COLO829 (cell line): ENCODE data around the gene TRPC4.
"Not testable (repeated sequence)": the region's sequence is repeated elsewhere in the genome, so short reads cannot be mapped to it uniquely, and the experiment has no call there.

Source experiments
- DNase-seq: peaks from one replicate; pipeline ENCODE4 v3.0.0; 2012; ENCODE audit warnings: low spot score

Gene TRPC4

DNA sequence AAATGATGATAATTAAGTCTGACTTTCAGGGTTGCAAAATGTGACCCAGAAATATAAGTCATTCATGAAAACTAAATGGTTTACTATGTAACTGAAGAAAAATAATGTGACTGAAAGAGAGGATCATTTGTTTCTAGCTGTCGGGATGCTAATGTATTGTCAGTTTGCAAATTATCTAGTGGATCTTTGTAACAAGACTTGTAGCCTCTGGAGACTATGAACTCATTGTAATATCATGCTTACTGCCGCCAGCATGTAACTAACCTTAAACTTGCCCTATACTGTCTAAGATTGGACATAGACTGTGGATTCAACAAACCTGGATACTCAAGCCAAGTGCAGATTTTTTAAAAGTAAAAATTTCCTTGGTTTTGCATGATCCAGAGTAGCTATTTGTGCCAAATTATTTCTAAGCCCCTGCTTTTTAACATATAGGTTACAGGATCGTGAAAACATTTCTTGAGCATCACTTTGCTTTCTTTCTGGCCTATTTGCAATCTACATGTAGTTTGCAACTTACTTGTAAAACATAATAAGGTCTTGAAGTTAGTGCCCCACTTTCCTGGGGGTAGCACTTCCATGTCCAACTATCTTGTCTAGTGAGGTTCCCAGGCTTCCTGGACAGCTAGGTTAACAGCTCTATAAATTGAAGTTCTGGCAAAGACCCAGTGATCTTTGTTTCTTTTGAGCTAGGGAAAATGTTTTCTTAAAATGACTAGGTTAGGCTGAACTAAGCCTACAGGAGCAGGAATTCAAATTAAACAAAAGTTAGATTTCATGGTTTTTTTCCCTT lies 267.7 kb downstream of the TRPC4 start:
- peak; percentile 13 for DNase-seq

GRCh38 chr13:37599519-37599918 lies 270.1 kb downstream of the TRPC4 start:
- DNase-seq = no peak

DNA sequence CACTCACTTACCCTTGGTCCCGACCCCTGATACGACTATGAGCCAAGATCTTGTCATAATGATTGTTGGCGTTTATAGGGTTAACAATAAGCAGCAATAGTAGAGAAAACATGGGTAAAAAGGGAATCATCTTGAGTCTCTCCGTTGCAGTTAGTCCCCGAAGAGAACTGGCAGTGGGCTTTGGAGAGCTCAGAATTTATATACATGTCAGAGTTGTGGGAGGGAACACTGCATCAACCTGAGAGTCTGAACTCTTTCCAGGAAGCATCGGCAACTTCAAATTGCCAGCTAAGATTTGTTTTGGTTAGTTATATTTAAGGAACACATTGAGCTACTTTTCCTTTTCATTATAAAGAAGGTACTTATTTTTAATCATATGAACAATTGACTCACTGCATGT lies 271.0 kb downstream of the TRPC4 start, which contains the start of gene POSTN:
POSTN (minus strand) TSS at position 172 of the 400 bp plus-strand sequence; CDS start at position 130, 42 bp downstream.
- no peak for DNase-seq

DNA sequence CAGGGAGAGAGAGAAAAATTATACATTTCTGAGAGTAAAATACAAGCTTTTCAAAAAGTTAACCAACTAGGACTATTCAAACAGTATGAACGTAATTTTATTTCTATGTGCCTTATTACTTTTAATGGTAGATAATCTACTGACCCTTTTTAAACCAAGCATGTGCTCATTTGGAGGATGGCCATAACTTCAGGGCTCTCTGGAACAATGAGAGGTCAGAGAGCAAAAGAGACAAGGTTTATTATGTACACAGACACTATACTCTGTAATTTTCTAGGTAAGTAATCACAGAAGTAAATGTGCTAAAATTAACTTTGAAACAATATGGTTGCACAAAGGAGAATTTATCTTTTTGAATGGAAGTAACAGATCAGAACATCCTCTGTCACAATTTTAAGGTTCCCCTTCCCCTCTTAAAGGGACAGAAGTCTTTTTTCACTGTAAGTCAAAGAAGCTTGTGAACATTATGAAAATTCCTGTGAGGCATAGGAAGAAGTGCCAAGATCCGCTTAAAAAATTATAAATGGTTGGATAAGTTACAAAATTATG lies 272.0 kb downstream of the TRPC4 start:
- no peak for DNase-seq

- no peak for DNase-seq
Measured at GRCh38 chr13:37596805-37597204, 272.8 kb downstream of the TRPC4 start.

DNA sequence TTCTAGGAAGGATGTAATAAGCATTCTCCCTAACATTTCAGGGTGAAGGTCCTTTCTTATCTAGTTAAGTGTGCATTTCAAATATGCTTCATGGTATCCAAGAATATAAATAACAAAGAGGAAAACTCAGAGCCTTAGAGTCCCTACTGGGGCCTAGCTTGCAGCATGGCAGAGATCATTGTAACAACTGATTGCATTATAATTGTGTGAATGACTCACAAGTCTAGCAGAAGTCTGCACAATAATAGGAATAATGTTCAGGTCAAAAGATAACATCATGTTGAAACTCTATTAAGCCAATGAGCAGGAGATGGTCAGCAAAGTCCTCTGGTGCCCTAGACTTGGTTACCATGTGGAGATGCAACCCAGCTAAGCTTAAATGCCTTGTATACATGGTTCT lies 274.4 kb downstream of the TRPC4 start:
- DNase-seq = no peak

GRCh38 chr13:37594550-37594949 lies 275.0 kb downstream of the TRPC4 start:
- DNase-seq = no peak

DNA sequence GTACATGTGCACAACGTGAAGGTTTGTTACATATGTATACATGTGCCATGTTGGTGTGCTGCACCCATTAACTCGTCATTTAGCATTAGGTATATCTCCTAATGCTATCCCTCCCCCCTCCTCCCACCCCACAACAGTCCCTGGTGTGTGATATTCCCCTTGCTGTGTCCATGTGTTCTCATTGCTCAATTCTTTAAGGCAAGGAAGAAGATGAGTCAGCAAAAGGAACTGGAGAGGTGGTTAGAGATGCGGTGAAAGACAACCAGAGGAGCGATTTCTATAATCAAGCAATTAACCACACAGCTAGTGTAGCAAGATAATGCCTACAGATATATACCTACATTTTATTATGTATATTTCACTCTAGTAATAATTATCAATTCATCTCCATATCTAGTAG lies 280.2 kb downstream of the TRPC4 start:
- DNase-seq = not testable (repeated sequence)

DNA sequence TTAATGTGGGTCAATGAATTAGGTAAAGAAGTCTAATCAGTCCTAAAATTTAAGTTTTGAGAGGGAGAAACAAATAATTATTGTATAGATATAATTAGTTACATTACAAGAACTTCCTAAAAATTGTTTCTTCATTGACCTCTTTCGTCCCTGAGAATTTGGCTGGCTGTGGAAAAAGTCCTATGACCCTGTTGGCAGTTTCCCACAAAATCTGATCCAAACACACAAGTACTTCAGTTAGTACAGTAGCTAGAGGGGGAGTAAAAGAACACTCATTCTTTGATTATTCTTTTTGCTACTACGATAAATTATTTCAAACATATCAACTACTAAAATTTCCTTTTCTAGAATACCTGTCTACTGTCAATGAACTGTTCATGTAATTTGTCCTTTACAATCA lies 282.3 kb downstream of the TRPC4 start:
- DNase-seq = peak; percentile 12
